HepG2 (cell line): ENCODE measurements around the gene TCAIM. TPM values are rescaled to one million over a fixed set of nuclear protein-coding genes. Genes with fewer than 3 reads are reported as not detected.
A peak's percentile ranks its signal among the peaks of the same experiment; 100 is the strongest.

Experiments used
- ARID2 ChIP-seq: sonication (generic); formaldehyde crosslinking; IDR thresholded peaks from 2 replicates; pipeline ENCODE4 v1.8.1; 2022; ENCODE audit warnings: mild to moderate bottlenecking, missing genetic modification reagents, borderline replicate concordance
- IKZF4 ChIP-seq: sonication (generic); formaldehyde crosslinking; IDR thresholded peaks from 2 replicates; pipeline ENCODE4 v1.5.1; 2020; ENCODE audit warnings: borderline replicate concordance, mild to moderate bottlenecking, low read depth, missing genetic modification reagents; ENCODE audit errors: not compliant biosample characterization
- KDM4B ChIP-seq: sonication (generic); formaldehyde crosslinking; IDR thresholded peaks from 2 replicates; pipeline ENCODE4 v1.4.0; 2020; ENCODE audit warnings: missing genetic modification reagents
- MYC ChIP-seq: sonication (generic); formaldehyde crosslinking; IDR thresholded peaks from 2 replicates; pipeline ENCODE4 v1.9.0; 2021; ENCODE audit warnings: missing genetic modification reagents, borderline replicate concordance
- SP2 ChIP-seq: sonication (generic); formaldehyde crosslinking; IDR thresholded peaks from 2 replicates; pipeline ENCODE4 v1.5.1; 2020; ENCODE audit warnings: mild to moderate bottlenecking, missing genetic modification reagents
- TEAD2 ChIP-seq: sonication (generic); formaldehyde crosslinking; IDR thresholded peaks from 2 replicates; pipeline ENCODE4 v1.9.0; 2021; ENCODE audit warnings: missing genetic modification reagents
- THYN1 ChIP-seq: sonication (generic); formaldehyde crosslinking; IDR thresholded peaks from 2 replicates; pipeline ENCODE4 v1.8.1; 2023; ENCODE audit warnings: low read depth, mild to moderate bottlenecking, moderate library complexity, missing genetic modification reagents, borderline replicate concordance
- ZBTB20 ChIP-seq: sonication (generic); formaldehyde crosslinking; IDR thresholded peaks from 2 replicates; pipeline ENCODE4 v1.8.1; 2023; ENCODE audit warnings: missing genetic modification reagents, low read depth, mild to moderate bottlenecking, borderline replicate concordance
- ZBTB21 ChIP-seq: sonication (generic); formaldehyde crosslinking; IDR thresholded peaks from 2 replicates; pipeline ENCODE4 v1.4.0; 2020; ENCODE audit warnings: missing genetic modification reagents
- ZFP36L2 ChIP-seq: sonication (generic); formaldehyde crosslinking; IDR thresholded peaks from 2 replicates; pipeline ENCODE4 v1.4.0; 2020; ENCODE audit warnings: missing genetic modification reagents
- ZNF329 ChIP-seq: sonication (generic); formaldehyde crosslinking; IDR thresholded peaks from 2 replicates; pipeline ENCODE4 v1.9.0; 2021; ENCODE audit warnings: low read depth, mild to moderate bottlenecking, missing genetic modification reagents
- ZNF556 ChIP-seq: sonication (generic); formaldehyde crosslinking; IDR thresholded peaks from 2 replicates; pipeline ENCODE4 v1.4.0; 2020; ENCODE audit warnings: mild to moderate bottlenecking, missing genetic modification reagents, borderline replicate concordance
- ZNF577 ChIP-seq: sonication (generic); formaldehyde crosslinking; IDR thresholded peaks from 2 replicates; pipeline ENCODE4 v1.4.0; 2020; ENCODE audit warnings: mild to moderate bottlenecking, low read depth, missing genetic modification reagents, borderline replicate concordance
- ZNF607 ChIP-seq: sonication (generic); formaldehyde crosslinking; IDR thresholded peaks from 2 replicates; pipeline ENCODE4 v1.5.1; 2020; ENCODE audit warnings: missing genetic modification reagents, mild to moderate bottlenecking, borderline replicate concordance
- polyA plus RNA-seq, 8 experiments: library from polyadenylated mRNA; depleted of rRNA in 3 of 8; stranded (reverse) in 7 of 8; unstranded in 1 of 8; fragments of >200 nt; fragmentation: Illumina TruSeq in 4 of 8; extraction: Trizol in 4 of 8; gene quantifications; 2 replicates each; pipeline versions ENCODE4 v1.2.1 to v1.2.3, GENCODE V29; 2011 to 2016; ENCODE audit warnings: low read depth in 4 of 8, missing spikeins in 1 of 8, mixed read lengths in 1 of 8; ENCODE audit not compliant: insufficient read depth in 1 of 8
- total RNA-seq, 5 experiments: library from RNA; depleted of rRNA; stranded (reverse); fragments of >200 nt; fragmentation: Illumina TruSeq; extraction: Trizol; gene quantifications; 2 replicates each; pipeline ENCODE4 v1.2.3, GENCODE V29; 2016; ENCODE audit warnings: low read depth in 1 of 5
- TF ChIP-seq, protein P1 (sequence below): sonication (generic); formaldehyde crosslinking; IDR thresholded peaks from 2 replicates; pipeline ENCODE4 v1.5.0; 2020; ENCODE audit warnings: mild to moderate bottlenecking, missing genetic modification reagents
- TF ChIP-seq, protein P2 (sequence below): sonication (generic); formaldehyde crosslinking; IDR thresholded peaks from 2 replicates; pipeline ENCODE4 v1.5.1; 2020; ENCODE audit warnings: missing genetic modification reagents, mild to moderate bottlenecking, borderline replicate concordance
- TF ChIP-seq, protein P3 (sequence below): sonication (generic); formaldehyde crosslinking; IDR thresholded peaks from 2 replicates; pipeline ENCODE4 v1.5.1; 2020; ENCODE audit warnings: missing genetic modification reagents, mild to moderate bottlenecking, borderline replicate concordance
- TF ChIP-seq, protein P4 (sequence below): sonication (generic); formaldehyde crosslinking; IDR thresholded peaks from 2 replicates; pipeline ENCODE4 v1.5.0; 2020; ENCODE audit warnings: missing genetic modification reagents
- TF ChIP-seq, protein P5 (sequence below): sonication (generic); formaldehyde crosslinking; IDR thresholded peaks from 2 replicates; pipeline ENCODE4 v1.4.0; 2020; ENCODE audit warnings: mild to moderate bottlenecking, missing genetic modification reagents
- TF ChIP-seq, protein P6 (sequence below): sonication (generic); formaldehyde crosslinking; IDR thresholded peaks from 2 replicates; pipeline ENCODE4 v1.4.0; 2020; ENCODE audit warnings: missing genetic modification reagents
- TF ChIP-seq, protein P7 (sequence below): IDR thresholded peaks from 2 replicates; pipeline ENCODE4 v1.6.1; 2018; ENCODE audit warnings: missing genetic modification reagents

The TCAIM gene
- total and polyA plus RNA-seq, 2 of the 13 experiments (the other 11 are each of a cell fraction or from before 2014, with no cell fraction given), result 16.9 to 22.6 TPM

DNA sequence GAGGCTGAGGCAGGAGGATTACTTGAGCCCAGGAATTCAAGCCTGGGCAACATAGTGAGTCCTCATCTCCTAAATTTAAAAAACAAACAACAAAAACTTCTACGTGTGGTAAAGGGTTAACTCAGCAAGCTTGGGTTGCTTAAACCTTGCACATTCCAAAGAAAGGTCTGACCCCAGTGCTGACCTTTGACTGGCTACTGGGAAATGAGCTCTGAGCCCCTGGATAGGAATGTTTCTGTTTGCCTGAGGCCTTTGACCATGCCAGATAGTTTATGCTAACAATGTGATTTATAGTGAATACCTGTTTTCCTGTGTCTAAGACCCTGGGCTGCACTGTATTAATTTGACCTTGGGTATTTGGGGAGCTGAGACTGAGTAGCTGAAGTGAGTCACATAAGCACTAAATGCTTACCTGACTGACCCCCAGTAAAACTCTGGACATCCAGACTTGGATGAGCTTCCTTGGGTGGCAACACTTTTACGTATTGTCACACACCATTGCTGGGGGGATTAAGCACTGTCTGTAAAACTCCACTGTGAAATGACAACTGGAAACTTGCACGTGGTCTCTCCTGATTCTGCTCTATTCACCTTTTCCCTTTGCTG is 20.7 kb downstream of the TCAIM start (continued):
- TF ChIP-seq MYC (CRISPR knock-in tag) (peak; percentile 35; the same call in 1 of the 2 replicates), KDM4B (peak; percentile 82; the same call in 1 of the 2 replicates), ZNF577 (CRISPR knock-in tag) (no peak), ZNF607 (CRISPR knock-in tag) (no peak), IKZF4 (CRISPR knock-in tag) (peak; percentile 45), ZNF329 (CRISPR knock-in tag) (no peak), ZNF556 (CRISPR knock-in tag) (no peak; the same call in 1 of the 2 replicates), TEAD2 (CRISPR knock-in tag) (no peak), THYN1 (no peak), ZFP36L2 (no peak), SP2 (CRISPR knock-in tag) (no peak), ZBTB21 (peak; percentile 33; the same call in 1 of the 2 replicates), ARID2 (no peak), ZBTB20 (CRISPR knock-in tag) (0 out of 2 replicates have a peak, but pooled peaks have one; percentile 35)
- TF ChIP-seq, protein P1, sequence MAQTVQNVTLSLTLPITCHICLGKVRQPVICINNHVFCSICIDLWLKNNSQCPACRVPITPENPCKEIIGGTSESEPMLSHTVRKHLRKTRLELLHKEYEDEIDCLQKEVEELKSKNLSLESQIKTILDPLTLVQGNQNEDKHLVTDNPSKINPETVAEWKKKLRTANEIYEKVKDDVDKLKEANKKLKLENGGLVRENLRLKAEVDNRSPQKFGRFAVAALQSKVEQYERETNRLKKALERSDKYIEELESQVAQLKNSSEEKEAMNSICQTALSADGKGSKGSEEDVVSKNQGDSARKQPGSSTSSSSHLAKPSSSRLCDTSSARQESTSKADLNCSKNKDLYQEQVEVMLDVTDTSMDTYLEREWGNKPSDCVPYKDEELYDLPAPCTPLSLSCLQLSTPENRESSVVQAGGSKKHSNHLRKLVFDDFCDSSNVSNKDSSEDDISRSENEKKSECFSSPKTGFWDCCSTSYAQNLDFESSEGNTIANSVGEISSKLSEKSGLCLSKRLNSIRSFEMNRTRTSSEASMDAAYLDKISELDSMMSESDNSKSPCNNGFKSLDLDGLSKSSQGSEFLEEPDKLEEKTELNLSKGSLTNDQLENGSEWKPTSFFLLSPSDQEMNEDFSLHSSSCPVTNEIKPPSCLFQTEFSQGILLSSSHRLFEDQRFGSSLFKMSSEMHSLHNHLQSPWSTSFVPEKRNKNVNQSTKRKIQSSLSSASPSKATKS, result no peak
- TF ChIP-seq, protein P2, sequence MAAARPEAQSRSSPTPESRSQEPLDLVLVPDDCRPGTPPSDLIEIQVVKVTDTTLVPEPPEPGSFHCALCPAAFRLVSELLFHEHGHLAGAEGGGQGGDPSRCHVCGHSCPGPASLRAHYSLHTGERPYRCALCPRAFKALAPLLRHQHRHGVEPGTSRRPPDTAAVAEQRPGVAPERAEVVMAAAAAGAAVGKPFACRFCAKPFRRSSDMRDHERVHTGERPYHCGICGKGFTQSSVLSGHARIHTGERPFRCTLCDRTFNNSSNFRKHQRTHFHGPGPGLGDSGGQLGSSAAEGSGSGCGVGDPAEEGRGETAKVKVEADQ, result no peak
- TF ChIP-seq, protein P3, sequence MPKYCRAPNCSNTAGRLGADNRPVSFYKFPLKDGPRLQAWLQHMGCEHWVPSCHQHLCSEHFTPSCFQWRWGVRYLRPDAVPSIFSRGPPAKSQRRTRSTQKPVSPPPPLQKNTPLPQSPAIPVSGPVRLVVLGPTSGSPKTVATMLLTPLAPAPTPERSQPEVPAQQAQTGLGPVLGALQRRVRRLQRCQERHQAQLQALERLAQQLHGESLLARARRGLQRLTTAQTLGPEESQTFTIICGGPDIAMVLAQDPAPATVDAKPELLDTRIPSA (CRISPR knock-in tag), result no peak
- TF ChIP-seq, protein P4, sequence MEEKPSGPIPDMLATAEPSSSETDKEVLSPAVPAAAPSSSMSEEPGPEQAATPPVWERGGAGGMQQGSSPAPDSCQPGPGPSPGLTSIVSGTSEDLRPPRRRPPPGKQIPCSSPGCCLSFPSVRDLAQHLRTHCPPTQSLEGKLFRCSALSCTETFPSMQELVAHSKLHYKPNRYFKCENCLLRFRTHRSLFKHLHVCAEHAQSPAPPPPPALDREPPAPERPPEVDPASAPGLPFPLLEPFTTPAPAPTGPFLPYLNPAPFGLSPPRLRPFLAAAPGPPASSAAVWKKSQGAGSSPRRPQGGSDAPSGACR (CRISPR knock-in tag), result peak; percentile 70; the same call in 1 of the 2 replicates
- TF ChIP-seq, protein P5, sequence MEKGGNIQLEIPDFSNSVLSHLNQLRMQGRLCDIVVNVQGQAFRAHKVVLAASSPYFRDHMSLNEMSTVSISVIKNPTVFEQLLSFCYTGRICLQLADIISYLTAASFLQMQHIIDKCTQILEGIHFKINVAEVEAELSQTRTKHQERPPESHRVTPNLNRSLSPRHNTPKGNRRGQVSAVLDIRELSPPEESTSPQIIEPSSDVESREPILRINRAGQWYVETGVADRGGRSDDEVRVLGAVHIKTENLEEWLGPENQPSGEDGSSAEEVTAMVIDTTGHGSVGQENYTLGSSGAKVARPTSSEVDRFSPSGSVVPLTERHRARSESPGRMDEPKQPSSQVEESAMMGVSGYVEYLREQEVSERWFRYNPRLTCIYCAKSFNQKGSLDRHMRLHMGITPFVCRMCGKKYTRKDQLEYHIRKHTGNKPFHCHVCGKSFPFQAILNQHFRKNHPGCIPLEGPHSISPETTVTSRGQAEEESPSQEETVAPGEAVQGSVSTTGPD (CRISPR knock-in tag), result peak; percentile 77; the same call in 1 of the 2 replicates
- TF ChIP-seq, protein P6, sequence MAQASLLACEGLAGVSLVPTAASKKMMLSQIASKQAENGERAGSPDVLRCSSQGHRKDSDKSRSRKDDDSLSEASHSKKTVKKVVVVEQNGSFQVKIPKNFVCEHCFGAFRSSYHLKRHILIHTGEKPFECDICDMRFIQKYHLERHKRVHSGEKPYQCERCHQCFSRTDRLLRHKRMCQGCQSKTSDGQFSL (CRISPR knock-in tag), result no peak
- TF ChIP-seq, protein P7, sequence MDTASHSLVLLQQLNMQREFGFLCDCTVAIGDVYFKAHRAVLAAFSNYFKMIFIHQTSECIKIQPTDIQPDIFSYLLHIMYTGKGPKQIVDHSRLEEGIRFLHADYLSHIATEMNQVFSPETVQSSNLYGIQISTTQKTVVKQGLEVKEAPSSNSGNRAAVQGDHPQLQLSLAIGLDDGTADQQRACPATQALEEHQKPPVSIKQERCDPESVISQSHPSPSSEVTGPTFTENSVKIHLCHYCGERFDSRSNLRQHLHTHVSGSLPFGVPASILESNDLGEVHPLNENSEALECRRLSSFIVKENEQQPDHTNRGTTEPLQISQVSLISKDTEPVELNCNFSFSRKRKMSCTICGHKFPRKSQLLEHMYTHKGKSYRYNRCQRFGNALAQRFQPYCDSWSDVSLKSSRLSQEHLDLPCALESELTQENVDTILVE (CRISPR knock-in tag), result peak; percentile 56; the same call in 1 of the 2 replicates
